HG03565 (cell line): ENCODE data around the gene ATG2A.

Source experiments
- ATAC-seq: cut with Tn5 transposase; IDR thresholded peaks from one replicate; pipeline ENCODE4 v1.9.1; 2021; ENCODE audit warnings: mild to moderate bottlenecking, moderate library complexity; ENCODE audit not compliant: unreplicated experiment

The ATG2A gene

DNA sequence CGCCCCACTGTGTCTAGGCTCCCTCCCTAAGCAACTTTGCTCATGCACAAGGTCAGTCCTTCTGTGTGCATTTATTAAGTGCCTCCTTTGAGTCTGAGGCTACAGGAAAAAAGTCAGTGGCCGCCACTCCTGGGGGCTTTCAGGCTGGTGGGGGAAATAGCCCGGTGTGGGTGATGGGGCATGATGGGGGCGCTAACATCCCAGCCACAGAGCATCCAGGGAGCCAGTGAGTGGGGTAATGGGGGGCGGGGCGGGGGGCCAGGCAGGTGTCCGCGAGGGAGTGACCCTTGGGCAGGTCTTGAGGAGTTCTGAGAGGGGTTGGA is 28.6 kb downstream of the ATG2A start:
- no peak for ATAC-seq

DNA sequence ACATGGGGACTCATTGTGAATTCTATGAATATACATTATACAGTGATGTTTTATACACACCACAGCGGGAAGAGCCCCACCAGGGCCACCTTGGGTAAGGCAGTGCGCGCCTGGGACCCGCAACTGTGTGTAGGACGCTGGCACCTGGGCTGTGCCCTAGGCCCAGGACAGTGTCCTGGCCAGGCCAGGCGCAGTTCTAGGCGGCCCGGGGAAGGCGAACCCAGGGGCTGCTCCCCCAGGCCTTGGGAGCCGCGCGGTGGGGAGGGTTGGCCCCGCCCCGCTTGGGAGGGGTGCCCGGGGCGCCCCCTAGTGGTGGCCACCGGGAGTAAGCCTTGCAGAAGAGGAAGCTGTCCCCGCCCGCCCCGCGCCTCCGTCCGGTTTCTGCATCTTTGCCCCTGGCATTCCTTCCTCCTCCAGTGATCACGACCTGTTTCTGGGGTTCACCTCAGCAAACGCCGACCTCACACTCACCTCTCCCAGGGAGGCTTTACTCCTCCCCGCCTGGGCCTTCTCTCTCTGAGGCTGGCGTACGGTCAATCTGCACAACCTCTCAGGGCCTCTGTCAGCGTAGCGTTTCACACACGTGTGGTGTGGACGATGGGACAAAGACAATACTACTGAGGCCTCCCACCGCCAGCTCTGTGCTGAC is 29.1 kb downstream of the ATG2A start:
- no peak for ATAC-seq

DNA sequence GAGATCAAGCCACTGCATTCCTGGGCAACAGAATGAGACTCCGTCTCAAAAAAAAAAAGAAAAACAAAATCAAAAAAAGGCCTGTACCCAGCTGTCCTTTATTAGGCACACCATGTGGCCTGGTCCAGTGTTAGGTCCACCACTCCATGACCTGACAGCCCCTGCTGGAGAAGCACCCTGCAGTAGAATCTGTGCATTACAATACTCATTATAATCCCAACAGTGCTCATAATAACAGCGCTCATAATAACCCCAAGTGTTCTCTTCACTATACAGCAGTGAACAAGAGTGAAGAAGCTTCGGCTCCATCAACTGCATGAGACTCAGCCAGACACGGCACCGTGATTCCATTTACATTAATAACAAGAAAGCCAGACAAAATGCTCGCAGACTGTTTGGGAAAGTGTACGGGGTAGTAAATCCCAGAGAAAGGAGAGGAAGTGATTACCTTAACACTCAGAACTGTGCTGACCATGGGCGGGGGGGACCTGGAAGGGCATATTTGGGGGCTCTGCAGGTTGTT is 29.7 kb downstream of the ATG2A start:
- ATAC-seq, result no peak

DNA sequence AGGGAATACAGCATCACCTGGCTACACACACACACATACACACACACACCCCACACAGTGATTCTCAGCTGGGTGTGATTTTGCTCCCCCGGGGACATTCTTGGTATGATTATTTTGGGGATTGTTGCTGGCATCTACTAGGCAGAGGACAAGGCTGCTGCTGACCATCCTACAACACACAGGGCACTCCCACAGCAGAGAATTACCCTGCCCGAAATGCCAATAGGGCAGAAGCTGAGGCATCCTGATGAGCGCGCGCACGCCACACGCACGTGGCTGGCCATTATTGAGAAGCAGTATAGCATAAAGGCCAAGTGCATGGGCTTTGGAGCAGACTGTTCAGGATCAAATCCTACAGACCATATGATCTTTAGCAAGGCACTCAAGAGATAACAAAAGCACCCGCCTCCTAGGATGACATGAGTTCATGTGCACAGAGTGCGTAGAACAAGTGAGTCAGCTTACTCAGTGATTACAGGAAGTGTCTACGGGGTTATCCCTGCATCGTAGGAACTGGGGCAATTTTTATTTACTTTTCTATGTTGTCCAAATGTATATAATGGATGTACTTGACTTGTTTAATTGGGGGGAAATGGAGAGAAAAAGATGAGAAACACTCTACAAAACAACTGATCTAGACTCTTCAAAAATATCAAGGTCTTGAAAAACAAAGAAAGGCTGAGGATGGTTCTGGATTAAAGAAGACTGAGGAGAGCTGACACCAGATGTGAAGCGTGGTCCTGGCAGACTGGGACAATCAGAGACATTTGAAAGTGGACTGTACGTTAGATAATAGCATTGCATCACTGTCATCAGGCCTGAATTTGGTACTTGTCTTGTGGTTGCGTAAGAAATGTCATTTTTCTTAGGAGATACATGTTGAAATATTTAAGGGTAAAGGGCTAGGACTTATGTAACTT is 31.4 kb downstream of the ATG2A start:
- ATAC-seq, result no peak

DNA sequence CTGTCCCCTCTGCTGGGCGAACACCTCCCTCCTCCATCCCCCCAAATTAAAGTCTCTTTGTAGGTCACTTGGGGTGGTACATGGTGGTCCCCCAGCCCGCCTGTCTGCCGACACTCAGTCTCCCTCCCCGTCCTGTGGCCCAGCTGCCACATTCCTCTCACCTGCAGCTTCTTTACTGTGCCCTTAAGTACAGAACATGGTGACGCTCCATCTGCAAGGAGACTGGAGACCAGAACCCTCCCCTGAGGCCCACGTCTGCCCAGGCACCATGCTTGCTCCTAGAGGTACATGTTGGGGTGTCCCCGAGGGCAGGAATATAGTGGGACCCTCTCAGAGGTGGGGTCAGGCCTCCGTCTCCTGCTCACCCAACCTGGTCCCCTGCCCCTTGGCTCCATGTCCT is 33.0 kb downstream of the ATG2A start:
- no peak for ATAC-seq

DNA sequence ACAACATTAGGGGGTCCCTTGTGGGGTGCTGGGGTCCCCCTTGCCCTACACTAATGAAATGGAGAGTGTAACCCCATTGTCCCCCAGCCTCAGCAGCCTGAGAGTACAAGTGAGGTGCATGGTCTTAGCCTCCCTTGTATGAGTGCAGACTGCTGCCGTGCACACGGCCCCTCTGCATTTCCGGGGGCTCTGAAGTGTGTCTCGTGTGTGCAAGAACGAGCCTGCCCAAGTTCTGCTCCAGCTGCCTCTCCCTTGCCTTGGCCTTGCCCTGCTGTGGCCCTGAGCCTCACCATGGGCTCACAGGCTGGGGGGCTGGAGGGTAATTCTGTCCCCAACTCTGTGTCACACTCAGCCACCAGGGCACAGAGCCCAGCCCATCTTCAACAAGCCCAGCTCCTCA is 33.4 kb downstream of the ATG2A start:
- ATAC-seq, result no peak

DNA sequence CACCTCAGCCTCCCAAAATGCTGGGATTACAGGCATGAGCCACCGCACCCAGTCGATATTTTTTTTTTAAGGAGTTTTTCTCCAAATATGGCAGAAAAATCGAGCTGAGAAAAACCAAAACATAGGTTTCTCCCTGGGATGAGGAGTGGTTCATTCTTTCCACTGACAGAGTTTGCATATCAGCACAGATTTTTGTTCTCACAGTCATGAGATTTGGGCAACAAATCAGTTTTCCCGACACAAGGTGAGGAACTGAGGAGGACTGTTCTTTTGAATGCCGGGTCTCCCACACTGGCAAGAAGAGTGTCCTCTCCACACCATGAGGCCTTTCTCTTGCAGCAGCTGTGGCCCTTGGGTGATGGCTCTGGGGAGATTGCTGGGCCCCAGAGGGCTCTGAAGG is 34.8 kb downstream of the ATG2A start:
- ATAC-seq, result no peak

DNA sequence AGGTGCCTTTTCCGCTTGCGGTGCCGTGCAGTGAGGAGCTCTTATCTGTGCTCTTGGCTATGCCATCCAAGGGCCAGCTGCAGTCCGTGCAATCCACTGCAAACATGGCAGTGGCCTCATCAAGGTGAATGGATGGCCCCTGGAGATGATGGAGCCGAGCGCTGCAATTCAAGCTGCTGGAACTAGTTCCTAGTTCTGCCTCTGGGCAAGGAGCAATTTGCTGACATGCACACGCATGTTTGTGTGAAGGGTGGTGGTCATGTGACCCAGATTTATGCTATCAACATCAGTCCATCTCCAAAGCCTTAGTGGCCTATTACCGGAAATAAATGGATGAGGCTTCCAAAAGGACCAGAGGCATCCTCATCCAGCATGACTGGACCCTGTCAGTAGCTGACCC is 35.5 kb downstream of the ATG2A start:
- no peak for ATAC-seq

DNA sequence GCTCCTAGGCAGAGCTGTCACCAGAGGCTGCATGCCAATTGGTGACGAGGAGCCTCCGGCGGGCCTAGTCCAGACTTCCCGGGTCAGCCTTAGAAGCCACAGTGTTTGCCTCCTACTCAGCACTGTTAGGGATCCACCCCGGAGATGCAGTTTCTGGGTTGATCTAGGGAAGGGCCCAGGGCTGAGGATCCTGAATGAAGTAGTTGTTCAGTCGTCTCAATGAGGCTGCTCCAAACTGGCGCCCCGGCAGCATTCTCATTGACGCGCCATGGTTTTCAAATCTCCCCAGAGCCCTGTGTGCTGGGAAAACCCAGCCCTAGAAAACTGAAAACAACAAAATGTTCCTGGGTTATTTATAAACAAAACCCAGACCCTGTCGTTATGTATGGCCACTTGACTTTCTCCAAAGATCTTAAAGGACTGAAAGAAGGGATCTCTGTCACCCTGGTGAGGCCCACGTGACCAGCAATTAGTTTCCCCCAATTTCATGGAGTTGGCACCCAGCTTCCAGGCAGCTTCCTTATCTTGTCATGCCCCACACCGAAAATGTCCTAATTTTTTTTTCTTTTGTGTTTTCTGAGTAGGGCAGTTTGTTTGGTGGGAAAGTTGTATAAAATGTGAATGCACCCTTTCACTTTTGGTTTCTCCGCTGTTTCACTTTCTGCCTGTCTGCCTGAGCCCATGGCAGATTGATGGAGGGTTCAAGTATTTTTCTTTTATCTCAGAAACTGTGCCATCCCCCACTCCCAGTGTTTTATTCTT is 36.6 kb downstream of the ATG2A start:
- ATAC-seq, result no peak

DNA sequence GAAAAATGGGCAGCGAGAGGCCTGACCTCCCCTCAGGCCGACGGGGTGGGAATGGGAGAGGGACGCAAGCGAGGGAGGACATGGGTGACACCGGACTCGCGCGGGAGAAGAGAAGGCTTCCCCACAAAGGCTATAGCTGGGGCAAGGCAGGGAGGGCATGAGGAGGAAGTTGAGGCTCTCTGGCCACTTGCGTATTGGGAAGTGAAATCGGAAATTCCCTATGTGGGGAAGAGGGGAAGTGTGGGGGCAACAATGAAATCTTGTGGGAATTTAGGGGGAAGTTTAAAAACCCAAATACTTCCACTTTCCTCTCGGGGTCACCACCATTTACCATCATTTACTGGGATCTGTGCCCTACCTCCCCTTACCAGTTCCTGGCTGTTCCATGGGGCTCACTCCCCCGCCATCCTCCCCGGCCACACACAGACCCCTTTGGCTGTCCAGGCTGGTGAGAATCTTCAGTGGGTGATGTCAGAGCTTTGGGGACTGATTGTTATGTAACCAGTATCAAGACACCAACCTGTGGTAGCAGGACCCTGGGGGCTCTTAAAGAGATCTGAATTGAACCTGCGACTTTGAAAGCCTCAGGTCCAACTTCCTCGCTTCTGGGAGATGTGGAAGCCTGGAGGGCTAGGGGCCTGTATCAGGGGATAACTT is 37.6 kb downstream of the ATG2A start:
- ATAC-seq, result no peak

DNA sequence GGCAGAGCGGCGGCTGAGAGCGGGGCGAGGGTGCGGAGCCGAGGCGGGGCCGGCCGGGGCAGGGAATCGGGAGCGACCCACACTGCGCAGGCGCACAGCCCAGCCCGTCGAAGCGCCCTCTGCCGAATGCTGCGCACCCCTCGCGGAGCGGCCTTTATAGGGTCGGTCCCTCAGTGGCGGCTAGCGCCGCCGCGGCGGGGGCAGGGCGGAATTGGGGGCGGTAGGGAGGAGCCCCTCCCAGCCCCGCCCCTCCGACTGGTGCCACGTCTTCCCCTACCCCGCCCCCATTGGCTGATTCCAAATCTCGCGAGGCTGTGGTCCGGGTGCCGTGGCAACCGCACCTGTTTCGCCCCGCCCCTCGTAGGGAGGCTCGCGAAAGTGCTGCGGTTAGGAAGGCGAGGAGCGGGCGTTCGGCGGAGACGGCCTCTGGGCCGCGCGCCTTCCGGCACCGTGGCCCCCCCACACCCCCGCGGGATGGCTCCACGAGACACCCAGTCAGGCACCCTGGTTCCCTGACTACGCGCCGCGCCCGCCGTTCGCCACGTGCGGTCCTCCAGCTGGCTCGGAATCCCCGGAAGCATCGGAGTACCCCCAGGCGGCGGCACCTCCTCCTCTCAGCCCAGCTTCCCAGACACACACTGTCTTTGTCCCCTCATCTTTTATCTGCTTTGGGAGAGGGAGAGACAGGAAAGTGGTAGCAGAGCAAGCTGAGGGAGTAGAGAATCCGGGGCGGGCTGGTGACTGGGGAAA is 38.3 kb downstream of the ATG2A start, which contains the start of gene EHD1:
Gene EHD1 (minus strand): TSS at position 128 of the 750 bp plus-strand sequence. CDS start 157 bp downstream, outside the sequence.
- peak; percentile 56 for ATAC-seq

DNA sequence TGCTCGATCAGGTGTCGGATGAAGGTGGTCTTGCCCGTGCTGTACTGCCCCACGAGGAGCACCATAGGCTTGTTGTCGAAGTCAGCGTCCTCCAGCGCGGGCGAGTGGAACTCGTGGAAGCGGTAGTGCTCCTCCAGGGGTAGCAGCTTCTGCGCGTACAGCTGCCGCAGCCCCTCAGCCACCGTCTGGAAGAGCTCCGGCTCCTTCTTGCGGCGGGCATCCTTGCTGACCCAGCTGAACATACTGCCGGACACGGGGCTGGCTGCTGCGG is 38.9 kb downstream of the ATG2A start:
- ATAC-seq, result no peak

DNA sequence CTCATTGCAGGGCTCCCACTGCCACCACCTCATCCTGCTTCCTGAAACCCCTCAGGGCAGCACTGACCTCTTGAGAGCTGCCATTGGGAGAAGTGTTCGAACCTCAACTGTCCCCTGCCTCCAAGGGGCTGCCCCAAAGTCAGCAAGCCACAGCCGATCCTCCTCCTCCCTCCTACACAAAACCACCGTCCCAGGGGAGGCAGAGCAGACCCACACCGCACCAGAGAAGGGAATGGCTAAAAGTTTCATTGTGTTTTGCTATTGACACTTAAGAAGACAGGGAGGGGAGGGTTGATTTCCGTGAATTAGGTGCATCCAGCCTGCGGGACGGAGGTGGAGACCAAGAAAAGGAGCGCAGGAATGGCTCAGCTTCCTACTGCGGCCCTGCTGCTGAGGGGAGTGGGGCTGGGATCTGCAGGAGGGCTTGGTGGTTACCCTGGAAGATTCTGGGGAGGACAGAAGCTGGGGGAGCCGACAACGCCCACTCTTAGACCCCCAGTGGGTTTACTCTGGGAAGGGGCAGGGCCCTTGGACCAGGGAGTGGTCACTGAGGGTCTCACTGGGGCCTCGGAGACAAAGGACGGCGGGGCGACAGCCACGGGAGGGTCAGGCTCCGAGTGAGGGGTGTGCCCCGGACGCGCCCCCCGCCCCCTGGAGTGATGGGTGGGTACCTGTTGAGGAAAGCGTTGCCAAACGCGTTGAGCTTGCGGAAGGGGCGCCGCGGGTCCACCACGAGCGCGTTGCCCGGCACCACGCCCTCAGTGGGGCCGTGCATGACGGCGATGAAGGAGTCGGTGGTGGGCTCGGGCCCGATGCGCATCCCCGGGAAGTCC is 39.4 kb downstream of the ATG2A start:
- no peak for ATAC-seq

DNA sequence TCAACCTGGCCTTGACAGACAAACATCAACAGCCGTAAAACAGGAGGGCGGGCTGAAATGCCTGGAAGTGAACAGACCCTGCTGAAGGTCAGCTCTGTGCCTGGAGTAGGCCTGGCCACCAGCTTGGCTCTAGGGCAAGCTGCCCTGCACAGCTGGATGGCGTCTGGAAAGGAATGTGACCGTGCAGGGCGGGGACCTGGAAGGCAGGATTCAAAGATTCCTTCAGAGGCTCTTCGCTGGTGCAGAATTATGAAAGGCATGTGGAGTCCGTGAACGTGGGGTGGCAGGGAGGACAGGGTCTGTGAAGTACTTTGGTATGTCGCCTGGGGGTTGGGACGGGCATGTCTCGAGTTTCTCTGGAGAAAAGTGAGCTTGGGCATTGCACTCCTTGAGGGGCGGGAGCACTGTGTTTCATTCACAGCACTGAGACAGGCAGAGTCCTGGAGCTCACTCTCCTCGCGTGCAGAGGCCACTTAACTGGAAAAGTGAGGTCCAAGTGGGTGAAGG is 40.1 kb downstream of the ATG2A start:
- ATAC-seq, result no peak

DNA sequence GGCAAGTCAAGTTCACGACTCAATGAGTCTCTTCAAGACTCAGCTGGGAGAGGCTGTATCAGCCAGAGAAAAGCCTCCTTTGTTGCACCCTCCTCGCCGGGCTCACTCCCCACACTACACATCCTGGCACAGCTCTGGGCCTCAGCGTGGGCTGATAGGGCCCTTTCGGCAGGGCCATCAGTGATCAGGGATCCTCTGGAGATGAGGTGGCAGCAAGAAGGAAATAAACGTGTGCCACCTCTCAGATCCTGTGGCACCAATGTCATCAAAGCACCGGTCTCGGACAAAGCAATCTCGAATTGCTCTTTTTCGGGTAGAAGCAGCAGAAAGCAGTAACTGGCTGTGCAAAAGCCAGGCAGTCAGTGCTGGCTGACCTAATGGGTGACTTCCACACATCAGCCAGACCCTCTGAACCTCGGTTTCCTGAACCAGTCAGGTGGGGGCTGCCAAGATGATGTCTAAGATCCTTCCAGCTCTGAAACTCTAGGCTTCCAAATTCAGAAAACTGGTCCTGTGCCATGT is 40.7 kb downstream of the ATG2A start:
- no peak for ATAC-seq

DNA sequence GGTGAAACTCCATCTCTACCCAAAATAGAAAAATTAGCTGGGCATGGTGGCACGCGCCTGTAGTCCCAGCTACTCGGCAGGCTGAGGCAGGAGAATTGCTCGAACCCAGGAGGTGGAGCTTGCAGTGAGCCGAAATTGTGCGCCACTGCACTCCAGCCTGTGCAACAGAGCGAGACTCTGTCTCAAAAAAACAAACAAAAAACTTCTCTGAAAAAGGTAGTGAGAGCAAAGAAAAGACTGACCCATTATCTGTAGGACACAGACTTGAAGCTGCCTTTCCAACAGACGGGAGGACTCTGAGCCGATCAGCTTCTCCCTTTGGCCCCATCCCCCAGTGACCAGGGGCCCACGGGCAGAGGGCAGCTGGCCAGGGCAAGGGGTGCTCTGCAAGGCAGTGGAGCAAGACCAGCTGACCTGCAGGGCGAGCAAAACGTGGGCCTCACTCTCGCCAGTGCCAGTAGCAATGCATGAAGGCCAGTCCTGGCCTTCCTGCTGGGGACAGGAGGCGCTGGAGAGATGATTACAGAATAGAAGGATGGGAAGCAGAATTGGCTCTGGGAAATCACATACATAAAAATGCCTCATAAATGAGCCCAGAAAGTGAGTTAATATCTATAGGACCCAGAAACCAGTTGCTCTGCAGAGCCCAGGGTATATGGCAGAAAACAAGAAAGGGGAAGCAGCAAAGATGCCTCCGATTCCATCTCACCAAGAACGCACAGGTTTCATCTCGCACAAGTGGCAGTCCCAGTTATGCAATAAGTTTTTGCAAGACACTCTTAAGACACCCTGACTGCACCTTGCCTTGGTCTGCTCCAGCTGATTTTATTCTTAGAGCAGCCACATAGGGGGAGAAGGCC is 41.4 kb downstream of the ATG2A start:
- ATAC-seq, result no peak

DNA sequence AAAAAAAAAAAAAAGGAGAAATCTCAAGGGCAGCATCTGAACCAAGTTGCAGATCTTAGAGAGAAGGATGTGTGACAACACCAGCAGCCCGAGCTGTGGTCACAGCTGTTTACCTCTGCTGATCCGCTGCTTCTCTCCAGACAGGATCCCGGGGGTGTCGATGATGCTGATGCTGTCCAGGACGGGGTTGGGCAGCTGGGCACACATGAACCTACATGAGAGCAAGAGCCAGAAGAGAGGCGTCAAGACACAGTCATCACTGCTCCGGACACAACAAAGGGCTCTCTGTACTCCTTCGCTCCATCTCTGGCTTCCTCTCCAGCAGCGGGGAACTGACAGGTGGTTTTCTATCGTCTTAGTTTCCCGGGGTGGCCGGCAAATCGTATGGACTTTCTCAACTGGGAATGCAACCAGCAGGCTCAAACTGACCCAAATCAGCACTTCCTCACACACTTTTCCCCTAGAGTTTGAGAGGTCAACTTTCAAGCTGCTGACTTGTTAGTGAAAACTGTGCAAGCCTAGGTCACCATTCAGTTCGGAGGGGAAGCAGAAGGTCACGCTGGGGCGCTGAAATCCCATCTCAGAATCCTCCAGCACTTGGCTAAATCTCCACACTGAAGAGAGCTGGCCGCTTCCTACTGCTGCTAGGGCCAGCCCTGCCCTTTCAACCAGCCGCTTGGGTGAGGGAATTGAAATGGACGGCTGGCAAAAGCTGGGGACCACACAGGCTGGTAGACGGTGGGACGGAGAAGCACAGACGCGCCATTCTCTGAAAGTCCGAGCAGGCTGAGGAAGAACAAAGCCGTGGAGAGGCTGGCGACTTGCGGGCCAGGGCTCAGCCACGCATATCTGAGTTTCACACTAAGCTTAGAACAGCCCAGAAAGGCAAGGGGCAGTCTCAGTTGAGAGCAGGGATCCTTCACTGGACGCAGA is 42.4 kb downstream of the ATG2A start:
- no peak for ATAC-seq
